SHP77 (cell line): ENCODE results near the gene RIN3.

ENCODE experiments used
- DNase-seq, 2 experiments: peaks; one replicate each; lab custom pipeline; 2025; lab: John Stamatoyannopoulos, UW

The RIN3 gene

GRCh38 chr14:92556863-92557543 is 43.4 kb downstream of the RIN3 start:
- DNase-seq = no peak

DNA sequence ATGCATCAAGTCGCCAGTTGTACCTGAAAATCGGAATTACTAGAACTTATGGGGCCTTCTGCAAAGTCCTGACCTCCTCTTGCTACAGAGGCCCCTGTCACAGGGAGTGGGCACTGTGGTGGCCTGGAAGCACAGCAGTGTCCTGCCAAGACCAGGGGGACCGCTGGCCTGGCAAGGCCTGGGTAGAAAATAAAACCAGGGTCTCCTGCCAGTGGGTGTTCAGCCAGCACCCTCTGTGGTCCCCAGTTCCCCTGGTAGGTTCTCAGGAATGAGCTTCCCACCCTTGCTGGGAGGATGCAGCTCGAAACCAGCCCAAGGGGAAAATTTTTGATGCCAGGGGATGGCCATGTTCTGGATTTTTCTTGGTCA is 43.9 kb downstream of the RIN3 start:
- DNase-seq = no peak

- DNase-seq = no peak
Measured at GRCh38 chr14:92558319-92558718, 44.7 kb downstream of the RIN3 start.

DNA sequence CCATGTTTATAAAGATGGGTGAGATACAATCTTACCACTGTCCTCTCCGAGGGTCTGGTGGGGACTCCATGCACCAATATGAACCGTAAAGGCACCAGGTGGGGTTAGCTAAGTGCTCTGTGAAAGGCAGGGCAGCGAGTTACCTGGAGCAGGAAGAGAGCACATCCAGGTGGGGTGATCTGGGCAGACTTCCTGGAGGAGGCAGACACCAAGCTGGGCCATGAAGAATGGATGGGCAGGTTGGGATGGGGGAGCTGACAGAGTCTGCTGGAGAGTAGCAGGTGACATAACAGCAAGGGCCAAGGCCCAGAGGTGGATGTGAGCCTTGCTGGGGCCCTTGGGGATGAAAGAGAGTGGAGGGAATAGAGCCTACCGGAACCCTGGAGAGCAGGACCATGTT is 45.9 kb downstream of the RIN3 start:
- DNase-seq = no peak

DNA sequence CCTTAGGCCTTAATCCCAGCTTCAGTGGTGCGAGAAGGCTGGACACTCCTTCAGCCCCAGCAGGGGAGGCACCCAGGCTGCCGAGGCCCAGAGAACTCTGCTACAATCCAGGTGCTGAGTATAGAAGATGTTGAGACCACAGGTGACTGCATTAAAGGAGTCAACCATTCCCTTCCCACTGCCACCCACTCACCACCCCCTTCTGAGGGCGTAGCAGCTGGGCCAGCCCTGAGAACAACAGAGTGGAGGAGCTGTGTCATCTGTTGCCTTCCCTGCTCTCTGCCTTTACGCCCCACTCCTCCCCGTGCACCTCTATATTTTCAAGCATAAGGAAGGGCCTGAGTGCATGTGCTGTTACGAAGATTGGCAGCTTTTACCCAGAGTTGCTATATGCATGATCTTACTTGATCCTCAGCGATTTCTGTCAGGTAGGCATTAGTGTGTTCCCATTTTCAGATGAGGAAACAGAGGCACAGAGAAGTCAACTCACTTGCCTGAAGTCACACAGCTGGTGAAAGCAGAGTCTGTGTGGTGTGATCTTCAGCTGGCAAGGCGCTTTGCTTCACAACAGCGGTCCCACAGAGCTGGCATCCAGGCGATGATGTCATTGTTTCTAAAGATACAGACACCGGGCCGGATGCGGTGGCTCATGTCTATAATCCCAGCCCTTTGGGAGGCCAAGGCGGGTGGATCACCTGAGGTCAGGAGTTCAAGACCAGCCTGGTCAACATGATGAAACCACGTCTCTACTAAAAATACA is 46.7 kb downstream of the RIN3 start:
- no peak for DNase-seq

DNA sequence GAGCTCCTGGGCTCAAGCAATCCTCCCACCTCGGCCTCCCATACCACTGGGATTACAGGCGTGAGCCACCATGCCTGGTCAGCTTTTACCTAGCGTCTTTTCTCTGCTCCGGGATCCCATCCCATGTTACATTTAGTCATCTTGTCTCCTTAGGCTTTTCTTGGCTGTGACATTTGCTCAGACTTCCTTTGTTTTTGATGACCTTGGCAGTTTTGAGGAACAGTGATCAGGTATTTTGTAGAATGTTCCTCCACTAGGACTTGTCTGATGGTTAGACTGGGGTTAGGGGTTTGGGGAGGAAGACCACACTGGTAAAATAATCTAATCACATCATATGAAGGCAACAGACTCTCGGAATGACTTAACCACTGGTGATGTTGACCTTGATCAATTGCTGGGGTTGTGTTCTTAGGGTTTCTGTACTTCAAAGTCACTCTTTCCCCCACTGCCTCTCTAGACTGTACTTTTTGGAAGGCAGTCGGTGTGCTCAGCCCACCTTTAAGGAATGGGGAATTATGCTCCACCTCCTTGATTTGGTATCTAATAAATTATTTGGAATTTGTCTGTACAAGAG is 48.4 kb downstream of the RIN3 start:
- no peak for DNase-seq

DNA sequence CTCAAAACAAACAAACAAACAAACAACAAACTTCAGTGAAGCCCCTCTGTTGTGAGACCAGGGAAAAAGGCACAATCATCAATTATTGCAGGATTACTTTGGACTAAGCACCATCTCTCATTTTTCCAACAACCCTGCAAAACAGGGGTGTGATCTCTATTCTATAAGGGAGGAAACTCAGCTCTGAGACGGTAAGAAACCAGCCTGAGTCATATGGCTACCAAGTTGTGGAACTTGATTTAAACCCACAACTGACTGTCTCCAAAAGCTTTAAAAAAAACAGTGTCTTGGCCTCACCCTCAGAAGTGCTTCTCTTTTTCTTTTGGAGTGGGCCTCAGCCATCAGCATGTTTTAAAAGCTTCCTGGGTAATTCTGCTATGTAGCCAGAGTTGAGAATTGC is 49.8 kb downstream of the RIN3 start:
- DNase-seq = no peak

- no peak for DNase-seq
Measured at GRCh38 chr14:92563765-92564285, 50.2 kb downstream of the RIN3 start.

DNA sequence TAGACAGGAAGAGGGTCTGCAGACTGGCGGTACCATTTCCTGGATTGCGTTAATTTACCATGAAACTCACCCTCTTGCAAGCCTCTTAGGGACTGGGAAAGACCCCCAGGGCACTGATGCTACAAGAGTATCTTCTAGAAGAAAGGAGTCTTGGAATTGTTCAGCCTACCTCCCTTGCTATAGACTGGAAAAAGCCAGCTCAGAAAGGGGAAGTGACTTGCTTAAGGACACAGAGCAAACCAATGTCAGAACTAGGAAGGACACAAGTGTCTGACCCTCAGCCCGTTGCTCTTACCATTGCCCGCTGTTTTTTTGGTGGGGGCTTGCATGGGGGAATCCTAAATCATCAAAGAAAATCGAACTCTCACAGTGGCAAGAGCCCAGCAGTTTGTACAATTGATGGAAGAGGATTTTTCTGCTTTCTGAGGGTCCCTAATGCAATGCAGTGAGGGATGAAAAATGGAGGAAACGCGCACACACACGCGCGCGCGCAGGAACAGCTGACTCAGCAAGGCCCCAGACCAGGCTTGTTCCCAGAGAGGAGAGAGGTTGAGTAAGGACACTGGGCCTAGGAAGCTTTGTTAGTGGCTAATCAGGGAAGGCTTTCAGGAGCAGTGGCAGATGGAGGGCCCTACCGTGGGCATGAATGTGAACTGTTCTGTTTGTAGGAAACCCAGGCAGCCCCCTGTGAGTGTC is 50.9 kb downstream of the RIN3 start:
- DNase-seq = no peak

DNA sequence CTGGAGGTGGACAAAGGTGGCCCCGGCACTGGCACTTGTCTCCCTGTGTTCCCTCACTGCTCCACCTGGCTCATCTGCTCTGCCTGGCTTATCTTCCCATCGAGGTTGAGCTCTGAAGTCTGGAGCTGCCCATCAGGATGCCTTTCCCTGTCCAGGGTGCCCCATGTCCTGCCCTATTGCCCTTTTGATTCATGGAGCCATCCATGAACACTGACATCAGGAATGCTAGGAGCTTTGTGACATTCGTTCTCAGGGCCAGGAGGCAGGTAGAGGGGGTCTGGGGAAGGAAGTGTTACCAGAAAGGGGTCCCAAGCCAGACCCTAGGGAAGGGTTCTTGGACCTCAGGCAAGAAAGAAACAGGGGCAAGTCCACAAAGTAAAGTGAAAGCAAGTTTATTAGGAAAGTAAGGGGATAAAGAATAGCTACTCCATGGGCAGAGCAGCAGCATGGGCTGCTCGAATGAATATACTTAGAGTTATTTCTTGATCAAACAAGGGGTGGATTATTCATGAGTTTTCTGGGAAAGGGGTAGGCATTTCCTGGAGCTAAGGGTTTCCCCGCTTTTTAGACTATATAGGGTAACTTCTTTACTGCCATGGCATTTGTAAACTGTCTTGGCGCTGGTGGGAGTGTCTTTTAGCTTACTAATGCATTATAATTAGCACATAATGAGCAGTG is 51.6 kb downstream of the RIN3 start:
- DNase-seq = no peak

DNA sequence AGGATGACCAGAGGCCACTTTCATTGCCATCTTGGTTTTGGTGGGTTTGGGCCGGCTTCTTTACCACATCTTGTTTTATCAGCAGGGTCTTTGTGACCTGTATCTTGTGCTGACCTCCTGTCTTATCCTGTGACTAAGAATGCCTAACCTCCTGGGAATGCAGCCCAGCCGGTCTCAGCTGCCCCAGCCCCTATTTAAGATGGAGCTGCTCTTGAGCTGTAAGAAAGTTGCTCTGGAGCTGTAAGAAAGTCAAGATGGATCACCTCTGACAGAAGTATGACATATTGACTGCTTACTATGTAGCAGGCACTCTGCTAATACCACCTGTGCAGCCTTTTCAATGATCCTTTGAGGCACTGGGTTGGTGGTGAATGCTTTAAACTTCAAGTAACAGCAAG is 52.1 kb downstream of the RIN3 start:
- DNase-seq = no peak

- no peak for DNase-seq
Measured at GRCh38 chr14:92567173-92567725, 53.7 kb downstream of the RIN3 start.

GRCh38 chr14:92568621-92569479 is 55.3 kb downstream of the RIN3 start:
- no peak for DNase-seq

DNA sequence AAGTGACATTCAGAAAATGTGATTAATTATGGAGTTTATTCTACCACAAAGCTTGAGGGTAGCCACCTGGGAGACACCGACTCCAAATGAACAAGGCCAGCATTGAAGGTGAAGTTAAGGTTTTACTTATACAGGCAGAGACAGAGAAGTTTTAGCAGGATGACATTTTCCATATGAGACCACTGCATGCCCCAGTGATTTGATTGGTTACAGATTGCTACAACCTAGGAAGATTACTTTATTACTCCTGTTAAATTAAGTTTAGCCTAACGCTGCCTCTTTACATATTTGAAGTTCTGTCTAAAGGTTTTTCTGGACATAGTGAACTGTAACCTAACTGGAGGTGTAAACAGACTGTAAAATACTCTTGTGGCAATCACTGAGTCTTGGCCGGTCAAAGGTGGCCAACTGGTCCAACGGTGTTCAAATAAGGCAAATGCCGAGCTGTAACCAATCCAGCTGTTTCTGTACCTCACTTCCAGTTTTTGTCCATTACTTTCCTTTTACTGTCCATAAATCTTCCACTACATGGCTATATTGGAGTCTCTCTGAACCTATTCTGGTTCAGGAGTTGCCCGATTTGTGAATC is 57.2 kb downstream of the RIN3 start:
- DNase-seq = no peak

GRCh38 chr14:92572050-92572449 is 58.5 kb downstream of the RIN3 start:
- DNase-seq = no peak

GRCh38 chr14:92573761-92574498 is 60.3 kb downstream of the RIN3 start:
- DNase-seq = no peak

DNA sequence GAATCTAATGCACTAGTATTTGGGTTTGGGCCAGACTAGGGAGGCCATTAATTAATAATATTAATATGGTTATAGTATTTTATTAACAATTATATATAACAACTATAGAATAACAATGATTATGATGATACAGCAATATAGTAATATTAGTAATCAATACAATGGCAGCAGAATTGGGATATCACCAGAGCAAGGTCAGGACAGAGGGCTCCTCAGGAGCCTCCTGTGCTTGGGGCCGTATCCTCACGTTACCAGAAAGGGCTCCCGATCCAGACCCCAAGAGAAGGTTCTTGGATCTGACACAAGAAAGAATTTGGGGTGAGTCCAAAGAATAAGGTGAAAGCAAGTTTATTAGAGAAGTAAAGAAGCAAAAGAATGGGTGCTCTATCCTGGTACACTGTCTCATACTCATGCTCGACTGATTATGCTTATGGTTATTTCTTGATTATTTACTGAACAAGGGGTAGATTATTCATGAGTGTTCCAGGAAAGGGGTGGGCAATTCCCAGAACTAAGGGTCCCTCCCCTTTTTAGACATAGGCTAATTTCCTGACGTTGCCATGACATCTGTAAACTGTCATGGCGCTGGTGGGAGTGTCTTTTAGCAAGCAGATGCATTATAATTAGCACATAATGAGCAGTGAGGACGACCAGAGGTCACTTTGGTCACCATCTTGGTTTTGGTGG is 61.6 kb downstream of the RIN3 start:
- DNase-seq = no peak

DNA sequence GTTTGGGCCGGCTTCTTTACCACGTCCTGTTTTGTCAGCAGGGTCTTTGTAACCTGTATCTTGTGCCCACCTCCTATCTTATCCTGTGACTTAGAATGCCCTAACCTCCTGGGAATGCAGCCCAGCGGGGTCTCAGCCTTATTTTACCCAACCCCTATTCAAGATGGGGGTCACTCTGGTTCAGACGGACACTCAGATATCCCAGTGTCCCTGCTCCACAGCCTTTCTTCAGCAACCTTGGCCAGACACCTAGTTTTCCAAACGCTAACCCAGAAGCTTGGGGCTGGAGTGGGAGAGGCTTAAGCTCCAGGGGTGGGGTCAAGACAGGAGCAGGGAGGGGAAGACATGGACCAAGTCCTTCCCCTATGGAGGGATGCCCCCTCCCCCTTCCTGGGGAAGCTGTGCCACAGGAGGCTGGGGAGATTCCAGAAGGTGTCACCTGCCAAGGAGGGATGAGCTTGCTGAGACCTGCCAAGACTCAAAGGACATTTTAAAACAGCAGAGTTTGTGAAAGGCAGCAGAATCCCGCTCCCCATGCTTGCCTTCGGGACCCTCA is 62.2 kb downstream of the RIN3 start:
- DNase-seq = no peak

GRCh38 chr14:92577321-92577742 is 63.8 kb downstream of the RIN3 start:
- no peak for DNase-seq
